Esophagus (tissue), 2 donors: Measurements from ENCODE around the gene ENSA. TPM values are rescaled to one million over a fixed set of nuclear protein-coding genes. Genes with fewer than 3 reads are reported as not detected.
"Not testable (repeated sequence)": the region's sequence is repeated elsewhere in the genome, so short reads cannot be mapped to it uniquely, and the experiment has no call there.

Experiments used
- H3K27ac ChIP-seq, 2 donors: one replicate each; pipeline ENCODE4 v1.5.1; 2013; ENCODE audit warnings: low read depth in 2 of 2, mild to moderate bottlenecking in 2 of 2, inconsistent platforms in 1 of 2, low read length in 1 of 2, moderate library complexity in 1 of 2
- H3K27me3 ChIP-seq, 2 donors: one replicate each; pipeline ENCODE4 v1.6.1; 2013; ENCODE audit warnings: low read length in 2 of 2, control low read depth in 1 of 2, mild to moderate bottlenecking in 1 of 2; ENCODE audit not compliant: insufficient read depth in 2 of 2, control insufficient read depth in 1 of 2
- H3K36me3 ChIP-seq, 2 donors: one replicate each; pipeline ENCODE4 v1.6.1; 2013; ENCODE audit warnings: low read length in 1 of 2; ENCODE audit not compliant: control insufficient read depth in 2 of 2, insufficient read depth in 2 of 2
- H3K4me1 ChIP-seq, 2 donors: one replicate each; pipeline ENCODE4 v1.6.1; 2013; ENCODE audit warnings: low read length in 1 of 2; ENCODE audit not compliant: control insufficient read depth in 2 of 2, insufficient read depth in 2 of 2
- H3K4me3 ChIP-seq, 2 donors: one replicate each; pipeline ENCODE4 v1.5.1; 2013; ENCODE audit warnings: low read length in 2 of 2, mild to moderate bottlenecking in 2 of 2, low read depth in 1 of 2, moderate library complexity in 1 of 2
- H3K9me3 ChIP-seq, 2 donors: one replicate each; pipeline ENCODE4 v1.6.1; 2013; ENCODE audit warnings: mild to moderate bottlenecking in 2 of 2, low read depth in 1 of 2, low read length in 1 of 2, moderate library complexity in 1 of 2; ENCODE audit not compliant: control insufficient read depth in 2 of 2, insufficient read depth in 1 of 2
- WGBS, 2 donors: extraction: QIAGEN DNeasy Blood & Tissue Kit; methylation state at CpG; one replicate each; pipeline ENCODE4 v1.1.7; 2013; 5-methylcytosine and 5-hydroxymethylcytosine counted together
- polyA plus RNA-seq, 2 donors: library from polyadenylated mRNA; stranded (reverse); fragments of 200-250 nt; gene quantifications; one replicate each; pipeline ENCODE4 v1.2.3, GENCODE V29; 2013
- donor health status: healthy with polysubstance abuse.
- donor health status: Bipolar disorder and iron deficiency.

Gene ENSA
- 100 to 1,000 TPM; 290 to 298 TPM for polyA plus RNA-seq

GRCh38 chr1:150629115-150629928 is at the start of gene ENSA:
TSS of gene ENSA (minus strand) at chr1:150629612. CDS start at chr1:150629470, 142 bp downstream.
- peak within 1 kb of the TSS; percentile 95 to 99 for H3K27ac ChIP-seq
- 0 to 1% methylated on average over 46 to 49 of the region's 49 CpGs for WGBS, 2 donors
- H3K4me3 ChIP-seq = peak within 1 kb of the TSS; percentile 81 to 86
- no peaks in the 10 kb centered on the region for H3K9me3 ChIP-seq
- peaks cover 2 to 7% of the 10 kb centered on the region in 2 donors for H3K36me3 ChIP-seq
- no peaks in the 10 kb centered on the region for H3K27me3 ChIP-seq
- peaks cover 2 to 3% of the 10 kb centered on the region in 2 donors for H3K4me1 ChIP-seq

- Histone ChIP-seq H3K36me3 (peaks cover 3 to 5% of the 10 kb centered on the region in 2 donors), H3K27me3 (no peaks in the 10 kb centered on the region), H3K4me1 (no peaks in the 10 kb centered on the region), H3K9me3 (no peaks in the 10 kb centered on the region), H3K4me3 (no peak overlapping the region), H3K27ac (no peak overlapping the region)
- 98 to 100% methylated on average over 1 of the region's 1 CpG for WGBS, 2 donors
Observed at GRCh38 chr1:150678988-150679387, 49.6 kb upstream of the ENSA start.

- no peaks in the 10 kb centered on the region for H3K27me3 ChIP-seq
- no peaks in the 10 kb centered on the region for H3K4me1 ChIP-seq
- H3K36me3 ChIP-seq = peaks cover 0 to 5% of the 10 kb centered on the region in 2 donors
- no peak overlapping the region for H3K4me3 ChIP-seq
- no peak overlapping the region for H3K27ac ChIP-seq
- no peaks in the 10 kb centered on the region for H3K9me3 ChIP-seq
- 94 to 97% methylated on average over 4 of the region's 4 CpGs for WGBS, 2 donors
Observed at GRCh38 chr1:150674881-150675280, 45.5 kb upstream of the ENSA start.

GRCh38 chr1:150663321-150663720 is 33.9 kb upstream of the ENSA start:
- Histone ChIP-seq H3K9me3 (no peaks in the 10 kb centered on the region), H3K4me1 (no peaks in the 10 kb centered on the region), H3K4me3 (no peak overlapping the region), H3K27ac (no peak overlapping the region), H3K36me3 (peaks cover 0 to 3% of the 10 kb centered on the region in 2 donors), H3K27me3 (no peaks in the 10 kb centered on the region)
- 88 to 94% methylated on average over 7 of the region's 7 CpGs for WGBS, 2 donors

GRCh38 chr1:150662811-150663210 is 33.4 kb upstream of the ENSA start:
- Histone ChIP-seq H3K9me3 (no peaks in the 10 kb centered on the region), H3K27me3 (no peaks in the 10 kb centered on the region), H3K4me3 (no peak overlapping the region), H3K36me3 (peaks cover 0 to 3% of the 10 kb centered on the region in 2 donors), H3K4me1 (no peaks in the 10 kb centered on the region), H3K27ac (no peak overlapping the region)
- 95 to 96% methylated on average over 9 of the region's 9 CpGs for WGBS, 2 donors

GRCh38 chr1:150661156-150661555 is 31.7 kb upstream of the ENSA start:
- no peaks in the 10 kb centered on the region for H3K27me3 ChIP-seq
- H3K36me3 ChIP-seq = peaks cover 0 to 3% of the 10 kb centered on the region in 2 donors
- 54 to 75% methylated on average over 5 of the region's 5 CpGs for WGBS, 2 donors
- H3K27ac ChIP-seq = no peak overlapping the region
- no peaks in the 10 kb centered on the region for H3K4me1 ChIP-seq
- no peaks in the 10 kb centered on the region for H3K9me3 ChIP-seq
- no peak overlapping the region for H3K4me3 ChIP-seq

GRCh38 chr1:150660584-150660983 is 31.2 kb upstream of the ENSA start:
- no peaks in the 10 kb centered on the region for H3K4me1 ChIP-seq
- 83 to 96% methylated on average over 4 of the region's 4 CpGs for WGBS, 2 donors
- no peak overlapping the region for H3K27ac ChIP-seq
- H3K36me3 ChIP-seq = peaks cover 0 to 3% of the 10 kb centered on the region in 2 donors
- H3K27me3 ChIP-seq = no peaks in the 10 kb centered on the region
- no peak overlapping the region for H3K4me3 ChIP-seq
- H3K9me3 ChIP-seq = no peaks in the 10 kb centered on the region

GRCh38 chr1:150657064-150657463 is 27.7 kb upstream of the ENSA start:
- not testable (repeated sequence) for H3K4me3 ChIP-seq, H3K27ac ChIP-seq, H3K9me3 ChIP-seq, H3K27me3 ChIP-seq, H3K36me3 ChIP-seq, H3K4me1 ChIP-seq
- WGBS, 2 donors = 90 to 95% methylated on average over 4 of the region's 4 CpGs

GRCh38 chr1:150654635-150655034 is 25.2 kb upstream of the ENSA start:
- H3K9me3 ChIP-seq, H3K36me3 ChIP-seq, H3K4me1 ChIP-seq, H3K4me3 ChIP-seq, H3K27ac ChIP-seq, H3K27me3 ChIP-seq: not testable (repeated sequence)
- 73 to 88% methylated on average over 10 of the region's 10 CpGs for WGBS, 2 donors

GRCh38 chr1:150650193-150650592 is 20.8 kb upstream of the ENSA start:
- Histone ChIP-seq H3K9me3 (no peaks in the 10 kb centered on the region), H3K4me1 (peaks cover 0 to 3% of the 10 kb centered on the region in 2 donors), H3K4me3 (no peak overlapping the region), H3K27ac (peak overlapping the region in 1 of 2 donors; percentile 14), H3K27me3 (no peaks in the 10 kb centered on the region), H3K36me3 (peaks cover 4 to 8% of the 10 kb centered on the region in 2 donors)
- WGBS, 2 donors = 73 to 88% methylated on average over 1 of the region's 1 CpG
